Heart right ventricle (tissue), 16 donors: ENCODE results near the gene NCR3LG1. TPM values are rescaled to one million over a fixed set of nuclear protein-coding genes. Genes with fewer than 3 reads are reported as not detected.

ENCODE experiments used
- ATAC-seq, 8 donors: fragments of 200-7000 bp; cut with Tn5 transposase; one replicate each; pipeline ENCODE4 v1.9.1; 2020; ENCODE audit warnings: mild to moderate bottlenecking in 8 of 8, moderate library complexity in 8 of 8, moderate number of reproducible peaks in 1 of 8
- DNase-seq, 2 donors: peaks; one replicate each; pipeline ENCODE4 v3.0.0-alpha.2; 2020
- H3K27ac ChIP-seq, 10 donors: fragments of 200-600 bp; sonication (generic) in 2 of 10; one replicate each; pipeline versions ENCODE4 v1.5.0 to v1.8.0; 2020 to 2022; ENCODE audit warnings: mild to moderate bottlenecking in 3 of 10
- H3K27me3 ChIP-seq, 7 donors: fragments of 200-600 bp; one replicate each; pipeline ENCODE4 v1.8.0; 2021 to 2022; ENCODE audit warnings: mild to moderate bottlenecking in 2 of 7
- H3K36me3 ChIP-seq, 9 donors: fragments of 200-600 bp; sonication (generic) in 1 of 9; one replicate each; pipeline versions ENCODE4 v1.5.0 to v1.8.0; 2020 to 2022; ENCODE audit warnings: mild to moderate bottlenecking in 2 of 9
- H3K4me1 ChIP-seq, 9 donors: fragments of 200-600 bp; sonication (generic) in 1 of 9; one replicate each; pipeline versions ENCODE4 v1.5.0 to v1.8.0; 2020 to 2022; ENCODE audit warnings: mild to moderate bottlenecking in 4 of 9
- H3K4me3 ChIP-seq, 10 donors: fragments of 200-600 bp; sonication (generic) in 2 of 10; one replicate each; pipeline versions ENCODE4 v1.5.0 to v1.8.0; 2020 to 2022; ENCODE audit warnings: mild to moderate bottlenecking in 7 of 10, moderate library complexity in 2 of 10
- H3K9me3 ChIP-seq, 11 donors: fragments of 200-600 bp in 10 of 11; sonication (generic) in 2 of 11; one replicate each; pipeline versions ENCODE4 v1.5.0 to v1.8.0; 2013 to 2022; ENCODE audit warnings: mild to moderate bottlenecking in 2 of 11, control low read depth in 1 of 11, moderate library complexity in 1 of 11
- CTCF ChIP-seq, 9 donors: fragments of 200-600 bp; sonication (generic) in 2 of 9; IDR thresholded peaks; one replicate each; pipeline versions ENCODE4 v1.5.0 to v1.8.0; 2021 to 2022; ENCODE audit warnings: antibody characterized with exemption in 9 of 9, mild to moderate bottlenecking in 5 of 9, moderate library complexity in 1 of 9
- WGBS, 2 donors: extraction: QIAGEN DNeasy Blood & Tissue Kit; methylation state at CpG; one replicate each; pipeline ENCODE4 v1.1.7; 2013; ENCODE audit warnings: inconsistent platforms in 1 of 2; 5-methylcytosine and 5-hydroxymethylcytosine counted together
- intact Hi-C, 10 donors: fragments of 100-400 bp; cut with DNase I; formaldehyde crosslinking; loops; one replicate each; pipeline versions ENCODE4 v1.11.1 to v1.14.2; 2022
- polyA plus RNA-seq, 2 donors: library from polyadenylated mRNA; stranded (reverse); fragments of 200-250 nt; gene quantifications; one replicate each; pipeline ENCODE4 v1.2.3, GENCODE V29; 2013
- total RNA-seq, 10 donors: library from RNA; stranded (reverse); fragmentation: NEBNext Ultra II Directional in 3 of 10; extraction: Animal tissue kit (Norgen Biotek cat#: 25700) in 3 of 10; gene quantifications; one replicate each; pipeline versions ENCODE4 v1.2.1 to v1.2.4, GENCODE V29; 2021 to 2023
- donor health status: Arrhythmogenic right ventricular cardiomyopathy.
- donor health status: ischemic (EF 13 %, LVEDD 7.1; RV severe dilation, severe dysfunction).
- donor health status: healthy with polysubstance abuse.
- donor health status: DM: no; HTN: yes; CAD: no.
- donor health status: DM: no; HTN: no; CAD: no.
- donor health status: ischemic (EF 25% LVEDD 6.9; RV normal size, moderate dysfunction).
- donor health status: ischemic (EF 25% LVEDD 5.7; RV mildly dilated, moderate dysfunction).
- donor health status: healthy.
- donor health status: DM: yes; HTN: yes; CAD: no.
- donor health status: Ischemic cardiomyopathy.
- donor health status: ischemic (EF 35%, LVEDD 5.7; RV mildly dilated, moderate dysfunction).
- donor health status: nonischemic (EF 11% LVEDD 7.7; RV severe dilation, severe dysfunction).
- donor health status: DM: yes; HTN: yes; CAD: no.
- donor health status: PGD.
- donor health status: ischemic (EF 29% LVEDD 5.4; RV normal size, mild dysfunction).
- donor health status: nonischemic (EF 23%, LVEDD 6.1; RV moderate dilation, normal function).

NCR3LG1 gene
- total and polyA plus RNA-seq, 12 donors: 0.07 to 2.1 (median 1.1) TPM

- intact Hi-C loops: loop anchor here in 1 of 10 donors (5.0 kb wide), 1 partner anchor 96 kb away; no protein-coding TSS in a partner anchor
- Histone ChIP-seq H3K4me3 (no peak overlapping the region), H3K36me3 (no peaks in the 10 kb centered on the region), H3K4me1 (peaks cover 5 to 20% (median 14%) of the 10 kb centered on the region in 9 donors), H3K27ac (no peak overlapping the region), H3K9me3 (no peaks in the 10 kb centered on the region), H3K27me3 (no peaks in the 10 kb centered on the region)
- TF ChIP-seq CTCF (IDR thresholded peaks at IDR 0.05): no peak
- no peak for ATAC-seq
- 64 to 73% methylated on average over 2 of the region's 2 CpGs for WGBS, 2 donors
- no peak for DNase-seq
Observed at GRCh38 chr11:17401316-17401715, 49.7 kb downstream of the NCR3LG1 start.

- no peak overlapping the region for H3K4me3 ChIP-seq
- no peaks in the 10 kb centered on the region for H3K27me3 ChIP-seq
- DNase-seq (no peak), ATAC-seq (no peak)
- H3K36me3 ChIP-seq: no peaks in the 10 kb centered on the region
- no peak for TF ChIP-seq CTCF (IDR thresholded peaks at IDR 0.05)
- H3K9me3 ChIP-seq: no peaks in the 10 kb centered on the region
- intact Hi-C loops: loop anchor here in 1 of 10 donors (5.0 kb wide), 1 partner anchor 95 kb away; no protein-coding TSS in a partner anchor
- WGBS, 2 donors: 90 to 94% methylated on average over 8 of the region's 8 CpGs
- H3K27ac ChIP-seq: no peak overlapping the region
- H3K4me1 ChIP-seq: peaks cover 5 to 24% (median 19%) of the 10 kb centered on the region in 9 donors
Observed at GRCh38 chr11:17401841-17402240, 50.2 kb downstream of the NCR3LG1 start.

- 95 to 96% methylated on average over 8 of the region's 8 CpGs for WGBS, 2 donors
- Histone ChIP-seq H3K36me3 (no peaks in the 10 kb centered on the region), H3K9me3 (no peaks in the 10 kb centered on the region), H3K4me3 (no peak overlapping the region), H3K27ac (no peak overlapping the region), H3K4me1 (peaks cover 5 to 24% (median 19%) of the 10 kb centered on the region in 9 donors), H3K27me3 (no peaks in the 10 kb centered on the region)
- intact Hi-C loops: loop anchor here in 1 of 10 donors (5.0 kb wide), 1 partner anchor 95 kb away; no protein-coding TSS in a partner anchor
- TF ChIP-seq CTCF (IDR thresholded peaks at IDR 0.05): no peak
- ATAC-seq (no peak), DNase-seq (no peak)
Observed at GRCh38 chr11:17402486-17402885, 50.9 kb downstream of the NCR3LG1 start.

- H3K4me3 ChIP-seq: no peak overlapping the region
- H3K9me3 ChIP-seq: no peaks in the 10 kb centered on the region
- H3K4me1 ChIP-seq: peaks cover 5 to 24% (median 19%) of the 10 kb centered on the region in 9 donors
- no peak overlapping the region for H3K27ac ChIP-seq
- 84 to 89% methylated on average over 18 of the region's 18 CpGs for WGBS, 2 donors
- no peak for ATAC-seq
- no peak for DNase-seq
- H3K27me3 ChIP-seq: no peaks in the 10 kb centered on the region
- no peaks in the 10 kb centered on the region for H3K36me3 ChIP-seq
- no peak for TF ChIP-seq CTCF (IDR thresholded peaks at IDR 0.05)
- intact Hi-C loops: loop anchor here in 1 of 10 donors (5.0 kb wide), 1 partner anchor 93 kb away; no protein-coding TSS in a partner anchor
Observed at GRCh38 chr11:17403980-17404759, 52.6 kb downstream of the NCR3LG1 start.
